Skeletal muscle satellite cell (primary cell): ENCODE results near the gene NPR2.

ENCODE experiments used
- H3K27me3 ChIP-seq: 2 replicates; pipeline ENCODE4 v1.7.0; 2013; ENCODE audit warnings: low read length; ENCODE audit not compliant: control insufficient read depth, insufficient read depth
- H3K36me3 ChIP-seq: 2 replicates; pipeline ENCODE4 v1.7.0; 2013; ENCODE audit warnings: mild to moderate bottlenecking, control low read depth, low read length; ENCODE audit not compliant: insufficient read depth
- H3K4me1 ChIP-seq: 2 replicates; pipeline ENCODE4 v1.7.0; 2013; ENCODE audit warnings: low read length; ENCODE audit not compliant: control insufficient read depth, insufficient read depth
- H3K4me2 ChIP-seq: 2 replicates; pipeline ENCODE4 v1.7.0; 2013; ENCODE audit warnings: mild to moderate bottlenecking, low read length
- H3K4me3 ChIP-seq: 2 replicates; pipeline ENCODE4 v1.7.0; 2013; ENCODE audit warnings: low read length
- H3K9ac ChIP-seq: 2 replicates; pipeline ENCODE4 v1.7.0; 2013; ENCODE audit warnings: mild to moderate bottlenecking, low read depth, low read length, moderate library complexity
- H3K9me3 ChIP-seq: replicated peaks from 2 replicates; pipeline ENCODE4 v1.7.0; 2013; ENCODE audit warnings: mild to moderate bottlenecking, control low read depth, low read length

The NPR2 gene

DNA sequence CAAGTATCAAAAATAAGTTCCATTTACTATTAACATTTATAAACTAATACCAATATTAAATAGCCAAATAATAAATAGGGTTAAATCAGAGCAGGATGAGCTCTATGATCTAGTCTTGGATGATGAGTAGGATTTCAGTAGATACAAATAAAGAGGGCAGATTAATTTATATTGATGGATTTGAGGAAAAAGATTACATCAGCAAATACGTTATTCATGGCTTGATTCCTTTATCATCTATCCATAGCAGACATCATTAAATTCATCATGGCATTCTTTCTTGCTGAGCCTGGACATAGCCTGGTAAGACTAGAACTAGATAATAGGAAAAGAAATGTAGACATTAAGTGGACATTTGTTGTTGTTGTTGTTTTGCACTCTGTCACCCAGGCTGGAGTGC lies 23.9 kb upstream of the NPR2 start:
- Histone ChIP-seq H3K9ac (no peak overlapping the region), H3K4me1 (peaks cover 15% of the 10 kb centered on the region), H3K36me3 (no peaks in the 10 kb centered on the region), H3K4me2 (no peak overlapping the region), H3K9me3 (no peaks in the 10 kb centered on the region), H3K4me3 (no peak overlapping the region), H3K27me3 (peaks cover 15% of the 10 kb centered on the region)

DNA sequence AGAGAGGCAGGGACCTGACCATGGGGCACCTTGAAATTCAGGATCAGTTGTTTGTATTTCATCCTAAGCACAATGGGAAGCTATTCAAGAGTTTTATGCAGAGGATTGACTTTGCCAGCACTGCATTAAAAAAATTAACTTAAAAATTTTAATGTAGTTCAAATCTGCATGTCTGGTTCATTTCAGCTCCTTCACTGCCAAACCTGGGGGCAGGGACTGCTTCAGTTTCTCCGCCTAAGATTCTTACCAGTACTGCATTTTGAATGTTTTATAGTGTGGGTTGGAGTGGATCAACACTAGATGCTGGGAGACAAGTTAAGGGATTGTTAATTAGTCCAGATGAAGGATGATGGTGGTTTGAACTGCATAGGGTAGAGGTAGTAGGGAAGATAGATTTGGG lies 21.6 kb upstream of the NPR2 start:
- no peaks in the 10 kb centered on the region for H3K9me3 ChIP-seq
- no peaks in the 10 kb centered on the region for H3K36me3 ChIP-seq
- H3K27me3 ChIP-seq, result peaks cover 15% of the 10 kb centered on the region
- H3K9ac ChIP-seq, result no peak overlapping the region
- no peak overlapping the region for H3K4me2 ChIP-seq
- peaks cover 15% of the 10 kb centered on the region for H3K4me1 ChIP-seq
- H3K4me3 ChIP-seq, result no peak overlapping the region

DNA sequence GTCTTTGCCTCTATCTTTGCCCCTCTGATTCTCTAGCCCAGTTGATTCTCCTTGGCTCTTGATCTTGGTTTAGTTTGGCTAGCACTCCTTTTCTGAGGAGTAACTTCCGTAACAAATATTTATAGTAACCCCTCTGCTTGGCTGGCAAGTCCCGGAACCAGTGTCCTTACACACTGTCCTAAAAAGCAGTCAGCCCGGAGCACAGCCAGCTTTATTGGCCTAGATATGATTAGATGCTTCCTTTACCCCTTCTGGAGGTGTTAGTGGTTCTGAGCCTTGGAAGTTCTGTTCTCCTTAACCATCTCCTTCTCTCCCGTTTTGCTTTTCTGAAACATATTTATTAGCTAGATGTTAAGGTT lies 20.3 kb upstream of the NPR2 start:
- Histone ChIP-seq H3K4me3 (no peak overlapping the region), H3K4me1 (peaks cover 15% of the 10 kb centered on the region), H3K9me3 (no peaks in the 10 kb centered on the region), H3K9ac (no peak overlapping the region), H3K27me3 (peaks cover 20% of the 10 kb centered on the region), H3K4me2 (peak overlapping the region; percentile 10), H3K36me3 (no peaks in the 10 kb centered on the region)

DNA sequence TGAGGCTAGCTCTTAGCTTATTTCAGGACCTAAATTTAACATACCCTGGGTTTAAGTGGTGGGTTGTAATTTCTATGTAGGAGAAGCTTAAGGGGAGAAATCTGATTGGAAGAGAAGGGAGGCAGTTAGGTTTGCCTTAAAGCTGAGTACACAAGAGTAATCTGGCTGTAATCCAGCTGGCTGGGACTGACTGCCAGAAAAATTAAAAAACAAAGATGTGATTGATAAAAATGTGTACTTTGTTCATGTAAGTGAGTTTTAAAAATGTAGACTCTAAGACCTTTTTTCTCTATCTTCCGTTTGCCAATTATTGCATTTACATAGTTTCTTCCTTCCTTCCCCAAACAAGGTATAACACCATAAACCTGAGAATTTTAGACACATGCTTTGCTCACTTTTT lies 19.9 kb upstream of the NPR2 start:
- no peaks in the 10 kb centered on the region for H3K9me3 ChIP-seq
- no peak overlapping the region for H3K4me2 ChIP-seq
- H3K4me3 ChIP-seq, result no peak overlapping the region
- no peak overlapping the region for H3K9ac ChIP-seq
- H3K27me3 ChIP-seq, result peaks cover 20% of the 10 kb centered on the region
- H3K36me3 ChIP-seq, result no peaks in the 10 kb centered on the region
- H3K4me1 ChIP-seq, result peaks cover 15% of the 10 kb centered on the region

DNA sequence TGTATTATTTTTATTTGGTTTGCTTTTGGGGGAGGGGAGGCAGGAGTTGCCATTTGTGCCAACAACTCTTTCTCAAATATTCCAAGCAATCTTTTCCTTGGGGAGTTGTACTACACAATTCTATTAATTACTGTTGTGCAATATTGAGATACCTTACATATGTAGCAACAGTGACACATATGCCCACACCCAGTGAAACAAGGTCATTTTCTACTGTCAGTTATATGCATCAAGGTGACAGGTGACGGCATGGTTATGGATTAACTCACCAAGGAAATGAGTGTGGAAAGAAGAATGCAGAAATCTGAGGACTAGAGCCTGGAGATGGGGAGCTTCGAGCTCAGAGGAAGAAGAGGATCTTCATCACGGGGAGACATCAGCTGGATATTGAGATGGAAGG lies 19.4 kb upstream of the NPR2 start:
- Histone ChIP-seq H3K9me3 (no peaks in the 10 kb centered on the region), H3K4me2 (no peak overlapping the region), H3K4me3 (no peak overlapping the region)

DNA sequence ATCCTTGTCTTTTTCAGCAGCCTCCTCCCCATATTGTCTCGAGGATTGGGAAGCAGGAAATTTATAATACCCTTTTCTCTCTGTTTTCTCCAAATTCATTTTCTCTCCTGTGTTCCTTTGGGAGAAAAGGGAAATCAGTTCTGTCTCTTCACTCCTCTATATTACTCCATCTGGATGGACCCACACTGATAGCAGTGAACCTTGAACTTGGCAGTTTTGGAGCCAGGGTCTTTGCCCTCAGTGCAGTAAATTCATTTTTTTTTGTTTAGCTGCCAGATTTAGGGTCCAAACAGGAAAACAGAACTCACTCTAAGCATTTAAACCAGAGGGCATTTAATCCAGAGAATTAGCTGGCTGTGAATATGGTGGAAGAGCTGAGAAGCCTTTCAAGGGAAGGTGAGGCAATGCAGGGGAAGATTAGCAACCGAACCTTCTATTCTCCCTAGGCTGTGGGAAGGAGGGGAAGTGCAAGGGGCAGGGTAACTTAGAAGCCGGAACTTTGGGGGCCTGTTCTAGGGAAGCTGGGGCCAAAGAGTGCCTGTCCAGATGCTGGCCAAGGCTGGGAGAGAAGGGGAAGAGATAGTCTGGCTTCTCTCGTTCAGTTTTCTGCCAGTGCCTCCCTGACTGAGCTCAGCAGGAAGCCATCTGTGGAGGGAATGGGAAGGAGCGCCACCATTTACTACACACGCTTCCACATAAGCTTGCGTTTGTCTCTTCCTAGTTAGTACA lies 16.3 kb upstream of the NPR2 start:
- no peak overlapping the region for H3K4me3 ChIP-seq
- peaks cover 31% of the 10 kb centered on the region for H3K27me3 ChIP-seq
- peaks cover 15% of the 10 kb centered on the region for H3K4me1 ChIP-seq
- H3K36me3 ChIP-seq, result no peaks in the 10 kb centered on the region
- no peaks in the 10 kb centered on the region for H3K9me3 ChIP-seq
- H3K4me2 ChIP-seq, result no peak overlapping the region
- H3K9ac ChIP-seq, result no peak overlapping the region

More for the DNA sequence above, 19.4 kb upstream of the NPR2 start:
- H3K27me3 ChIP-seq, result peaks cover 20% of the 10 kb centered on the region
- no peak overlapping the region for H3K9ac ChIP-seq
- H3K36me3 ChIP-seq, result no peaks in the 10 kb centered on the region
- H3K4me1 ChIP-seq, result peaks cover 15% of the 10 kb centered on the region

DNA sequence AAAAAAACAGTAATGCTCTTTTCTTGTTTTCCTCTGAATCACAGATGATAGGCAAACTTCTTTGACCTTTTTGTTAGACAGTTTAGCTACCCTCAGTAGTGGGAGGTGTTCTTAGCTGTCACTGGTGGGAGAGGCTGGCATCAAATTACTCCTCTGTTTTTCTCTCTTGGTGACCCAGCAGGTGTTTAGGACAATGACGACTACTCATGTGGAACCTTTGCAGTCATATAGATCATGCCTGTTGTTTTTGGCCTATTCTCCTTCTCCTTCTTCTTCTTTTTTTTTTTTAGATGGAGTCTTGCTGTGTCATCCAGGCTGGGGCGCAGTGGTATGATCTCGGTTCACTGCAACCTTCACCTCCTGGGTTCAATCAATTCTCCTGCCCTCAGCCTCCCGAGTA lies 15.4 kb upstream of the NPR2 start:
- Histone ChIP-seq H3K4me3 (no peak overlapping the region), H3K9me3 (no peaks in the 10 kb centered on the region), H3K36me3 (no peaks in the 10 kb centered on the region), H3K4me1 (peaks cover 11% of the 10 kb centered on the region), H3K4me2 (no peak overlapping the region), H3K27me3 (peaks cover 31% of the 10 kb centered on the region), H3K9ac (no peak overlapping the region)

DNA sequence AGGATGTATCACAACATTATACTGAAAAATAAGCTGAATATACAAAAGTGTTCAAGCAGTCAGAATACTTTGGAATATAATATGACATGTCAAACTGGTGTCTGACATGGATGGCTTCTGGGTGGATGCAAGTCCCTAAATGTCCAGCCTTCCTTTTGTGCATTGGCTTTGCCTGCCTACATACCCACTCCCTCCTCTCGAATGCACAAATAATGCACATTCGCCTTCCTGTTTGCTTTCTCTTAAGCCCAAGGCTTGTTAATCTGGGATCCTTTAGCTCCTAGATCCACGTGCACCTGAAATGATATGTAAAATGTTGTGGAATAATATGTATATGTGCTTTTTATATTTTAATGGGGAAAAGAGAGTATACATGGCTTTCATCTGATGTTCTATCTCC lies 12.9 kb upstream of the NPR2 start:
- Histone ChIP-seq H3K27me3 (peaks cover 34% of the 10 kb centered on the region), H3K9ac (no peak overlapping the region), H3K9me3 (no peaks in the 10 kb centered on the region), H3K36me3 (no peaks in the 10 kb centered on the region), H3K4me1 (no peaks in the 10 kb centered on the region), H3K4me2 (no peak overlapping the region), H3K4me3 (no peak overlapping the region)

DNA sequence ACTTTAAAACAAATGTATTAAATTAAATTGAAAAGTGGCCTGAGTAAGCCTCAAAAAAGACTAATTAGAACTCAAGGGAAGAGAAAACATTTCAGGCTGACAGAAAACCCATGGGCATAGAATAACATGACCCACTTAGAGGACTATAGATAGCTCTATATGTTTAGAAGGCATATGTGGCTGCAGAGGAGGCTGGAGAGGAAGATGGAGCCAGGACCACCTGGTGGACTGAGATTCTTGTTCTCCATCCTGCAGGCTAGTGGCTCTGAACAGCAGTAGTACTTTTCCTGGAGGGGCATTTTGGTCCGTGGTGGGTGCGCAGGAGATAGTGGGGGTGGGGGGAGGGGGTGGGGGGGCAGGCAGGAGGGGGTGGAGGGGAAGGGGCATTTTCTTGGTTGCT lies 10.3 kb upstream of the NPR2 start:
- H3K27me3 ChIP-seq, result peaks cover 46% of the 10 kb centered on the region
- H3K9ac ChIP-seq, result no peak overlapping the region
- H3K4me2 ChIP-seq, result no peak overlapping the region
- no peaks in the 10 kb centered on the region for H3K4me1 ChIP-seq
- H3K4me3 ChIP-seq, result no peak overlapping the region
- H3K9me3 ChIP-seq, result no peaks in the 10 kb centered on the region
- no peaks in the 10 kb centered on the region for H3K36me3 ChIP-seq

DNA sequence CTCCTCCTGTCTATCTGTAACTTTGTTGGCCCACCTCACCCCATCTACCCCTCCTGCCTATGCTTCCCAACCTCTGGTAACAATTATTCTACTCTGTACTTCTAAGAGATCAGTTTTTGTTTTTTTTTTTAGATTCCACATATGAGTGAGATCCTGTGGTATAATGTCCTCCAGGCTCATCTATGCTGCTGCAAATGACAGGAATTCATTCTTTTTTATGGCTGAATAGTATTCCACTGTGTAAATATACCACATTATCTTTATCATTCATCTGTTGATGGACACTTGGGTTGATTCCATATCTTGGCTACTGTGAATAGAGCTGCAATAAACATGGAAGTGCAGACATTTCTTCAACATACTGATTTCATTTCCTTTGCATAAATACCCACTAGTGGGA lies 8.0 kb upstream of the NPR2 start:
- Histone ChIP-seq H3K9me3 (no peaks in the 10 kb centered on the region), H3K4me2 (no peak overlapping the region), H3K36me3 (no peaks in the 10 kb centered on the region), H3K4me3 (no peak overlapping the region), H3K4me1 (no peaks in the 10 kb centered on the region), H3K27me3 (peaks cover 51% of the 10 kb centered on the region), H3K9ac (no peak overlapping the region)

DNA sequence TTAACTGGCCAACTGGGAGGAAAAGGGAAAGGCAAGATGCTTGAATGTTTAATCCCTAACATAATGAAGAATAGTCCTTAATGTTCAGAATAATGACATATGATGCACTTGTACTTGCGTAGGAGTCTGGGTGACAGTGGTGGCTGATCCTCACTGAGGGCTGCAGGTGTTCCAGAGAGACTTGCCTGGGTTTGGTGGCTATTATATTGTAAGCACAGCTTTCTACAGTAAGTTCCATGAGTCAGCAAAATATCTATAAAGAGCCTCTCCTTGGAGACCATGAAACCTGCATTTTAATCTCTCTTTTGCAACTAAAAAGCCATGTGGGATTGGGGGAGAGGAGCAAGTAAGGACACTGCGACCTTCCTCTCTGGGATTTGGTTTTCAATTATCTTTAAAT lies 1.9 kb upstream of the NPR2 start:
- H3K4me1 ChIP-seq, result peaks cover 33% of the 10 kb centered on the region
- no peak overlapping the region for H3K4me2 ChIP-seq
- no peak overlapping the region for H3K9ac ChIP-seq
- H3K9me3 ChIP-seq, result no peaks in the 10 kb centered on the region
- no peak overlapping the region for H3K4me3 ChIP-seq
- peaks cover 23% of the 10 kb centered on the region for H3K27me3 ChIP-seq
- H3K36me3 ChIP-seq, result no peaks in the 10 kb centered on the region

DNA sequence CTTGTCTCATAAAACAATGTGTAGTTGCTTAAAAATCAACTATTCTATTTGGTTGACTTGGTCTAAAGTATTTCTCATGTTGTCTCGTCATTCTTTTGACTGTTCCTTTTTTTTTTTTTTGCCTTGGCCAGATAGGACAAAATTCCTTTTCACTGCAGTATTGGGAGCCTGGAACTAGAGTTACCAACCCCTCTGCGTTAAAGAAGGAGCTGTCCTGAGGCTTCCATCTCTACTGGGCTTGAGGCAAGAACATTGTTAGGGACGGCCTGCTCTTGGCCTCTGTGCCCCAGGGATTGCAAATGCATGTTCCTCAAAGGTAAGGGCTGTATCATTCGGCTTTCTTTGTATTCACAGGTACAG lies 1.4 kb upstream of the NPR2 start:
- Histone ChIP-seq H3K27me3 (peaks cover 18% of the 10 kb centered on the region), H3K4me3 (no peak overlapping the region), H3K36me3 (no peaks in the 10 kb centered on the region), H3K4me1 (peaks cover 38% of the 10 kb centered on the region), H3K9ac (no peak overlapping the region), H3K4me2 (no peak overlapping the region), H3K9me3 (no peaks in the 10 kb centered on the region)
